T-helper 17 cell (primary cell): ENCODE data around the gene TIMM13. TPM values are rescaled to one million over a fixed set of nuclear protein-coding genes. Genes with fewer than 3 reads are reported as not detected.

Experiments used
- ATAC-seq: fragments of 150-1000 bp; cut with Tn5 transposase; 2 replicates; pipeline ENCODE4 v1.10.0; 2021; ENCODE audit warnings: mild to moderate bottlenecking, moderate library complexity
- DNase-seq, 3 donors: peaks; one replicate each; pipeline versions ENCODE4 v3.0.0 to v3.0.0-alpha.2; 2020 to 2021
- H3K9me3 ChIP-seq: one replicate; pipeline ENCODE4 v1.7.0; 2013; ENCODE audit warnings: low read length, mild to moderate bottlenecking; ENCODE audit not compliant: control insufficient read depth, poor library complexity, severe bottlenecking
- H3K27ac Mint-ChIP-seq: one replicate; pipeline ENCODE4 v1.8.0; 2022; ENCODE audit warnings: mild to moderate bottlenecking, moderate library complexity, mixed read lengths
- H3K27me3 Mint-ChIP-seq: one replicate; pipeline ENCODE4 v1.8.0; 2022; ENCODE audit warnings: mixed read lengths
- H3K36me3 Mint-ChIP-seq: one replicate; pipeline ENCODE4 v1.8.0; 2022; ENCODE audit warnings: low read depth, mixed read lengths
- H3K4me1 Mint-ChIP-seq: one replicate; pipeline ENCODE4 v1.8.0; 2022; ENCODE audit warnings: mild to moderate bottlenecking, mixed read lengths
- H3K4me3 Mint-ChIP-seq: one replicate; pipeline ENCODE4 v1.8.0; 2022; ENCODE audit warnings: mild to moderate bottlenecking, moderate library complexity, mixed read lengths
- total RNA-seq, 4 donors: library from RNA in 2 of 4; stranded (reverse) in 2 of 4; gene quantifications; one replicate each; pipeline ENCODE4 v1.2.3 and lab custom pipeline; 2022 to 2026

Gene TIMM13
- total RNA-seq, 2 donors from 2014 or later: 22.3 to 27.8 TPM

- DNase-seq: no peak
- peaks cover 10% of the 10 kb centered on the region for H3K4me1 Mint-ChIP-seq
- ATAC-seq: peak; percentile 41
These were observed 19.0 kb upstream of the TIMM13 start for GRCh38 chr19:2446381-2446780.

GRCh38 chr19:2444251-2445002 is 17.0 kb upstream of the TIMM13 start:
- ATAC-seq: no peak
- no peak overlapping the region for H3K27ac Mint-ChIP-seq

More at GRCh38 chr19:2446381-2446780, 19.0 kb upstream of the TIMM13 start:
- no peaks in the 10 kb centered on the region for H3K27me3 Mint-ChIP-seq
- H3K4me3 Mint-ChIP-seq: peak overlapping the region; percentile 47
- no peaks in the 10 kb centered on the region for H3K36me3 Mint-ChIP-seq
- H3K9me3 ChIP-seq: no peaks in the 10 kb centered on the region
- H3K27ac Mint-ChIP-seq: no peak overlapping the region

GRCh38 chr19:2443785-2444182 is 16.4 kb upstream of the TIMM13 start:
- DNase-seq: no peak
- peaks cover 3% of the 10 kb centered on the region for H3K36me3 Mint-ChIP-seq
- peaks cover 13% of the 10 kb centered on the region for H3K4me1 Mint-ChIP-seq
- H3K4me3 Mint-ChIP-seq: no peak overlapping the region
- no peaks in the 10 kb centered on the region for H3K27me3 Mint-ChIP-seq
- no peak overlapping the region for H3K27ac Mint-ChIP-seq
- no peaks in the 10 kb centered on the region for H3K9me3 ChIP-seq
- ATAC-seq: no peak

More at GRCh38 chr19:2444251-2445002, 17.0 kb upstream of the TIMM13 start:
- DNase-seq: no peak
- Mint-ChIP-seq H3K36me3 (peaks cover 3% of the 10 kb centered on the region), H3K4me3 (no peak overlapping the region), H3K4me1 (peaks cover 13% of the 10 kb centered on the region), H3K27me3 (no peaks in the 10 kb centered on the region)
- no peaks in the 10 kb centered on the region for H3K9me3 ChIP-seq

GRCh38 chr19:2443116-2443784 is 15.9 kb upstream of the TIMM13 start:
- no peak overlapping the region for H3K4me3 Mint-ChIP-seq
- no peak for DNase-seq
- H3K9me3 ChIP-seq: no peaks in the 10 kb centered on the region
- no peak for ATAC-seq
- H3K27me3 Mint-ChIP-seq: no peaks in the 10 kb centered on the region
- H3K27ac Mint-ChIP-seq: no peak overlapping the region
- H3K36me3 Mint-ChIP-seq: peaks cover 3% of the 10 kb centered on the region
- H3K4me1 Mint-ChIP-seq: peaks cover 12% of the 10 kb centered on the region

- no peak overlapping the region for H3K27ac Mint-ChIP-seq
- H3K9me3 ChIP-seq: no peaks in the 10 kb centered on the region
- no peak for ATAC-seq
- H3K27me3 Mint-ChIP-seq: no peaks in the 10 kb centered on the region
- peaks cover 3% of the 10 kb centered on the region for H3K36me3 Mint-ChIP-seq
- peaks cover 7% of the 10 kb centered on the region for H3K4me1 Mint-ChIP-seq
- no peak for DNase-seq
- no peak overlapping the region for H3K4me3 Mint-ChIP-seq
These were observed 13.8 kb upstream of the TIMM13 start for GRCh38 chr19:2441096-2441752.

GRCh38 chr19:2440515-2440914 is 13.1 kb upstream of the TIMM13 start:
- H3K36me3 Mint-ChIP-seq: peaks cover 3% of the 10 kb centered on the region
- ATAC-seq: no peak
- no peaks in the 10 kb centered on the region for H3K27me3 Mint-ChIP-seq
- no peak overlapping the region for H3K27ac Mint-ChIP-seq
- no peak overlapping the region for H3K4me3 Mint-ChIP-seq
- no peaks in the 10 kb centered on the region for H3K9me3 ChIP-seq
- DNase-seq: no peak
- peaks cover 7% of the 10 kb centered on the region for H3K4me1 Mint-ChIP-seq

- H3K27ac Mint-ChIP-seq: no peak overlapping the region
These were observed 10.8 kb upstream of the TIMM13 start for GRCh38 chr19:2438178-2438577.

GRCh38 chr19:2436926-2437325 is 9.5 kb upstream of the TIMM13 start:
- Mint-ChIP-seq H3K4me3 (no peak overlapping the region), H3K4me1 (peaks cover 5% of the 10 kb centered on the region), H3K36me3 (peaks cover 6% of the 10 kb centered on the region), H3K27me3 (no peaks in the 10 kb centered on the region), H3K27ac (no peak overlapping the region)
- no peaks in the 10 kb centered on the region for H3K9me3 ChIP-seq
- ATAC-seq: no peak
- no peak for DNase-seq

More at GRCh38 chr19:2438178-2438577, 10.8 kb upstream of the TIMM13 start:
- Mint-ChIP-seq H3K4me3 (no peak overlapping the region), H3K4me1 (peaks cover 5% of the 10 kb centered on the region), H3K27me3 (no peaks in the 10 kb centered on the region), H3K36me3 (peaks cover 6% of the 10 kb centered on the region)
- DNase-seq: no peak
- no peak for ATAC-seq
- H3K9me3 ChIP-seq: no peaks in the 10 kb centered on the region

- DNase-seq (no peak), ATAC-seq (no peak)
- no peak overlapping the region for H3K27ac Mint-ChIP-seq
- H3K36me3 Mint-ChIP-seq: peaks cover 6% of the 10 kb centered on the region
- no peaks in the 10 kb centered on the region for H3K27me3 Mint-ChIP-seq
- H3K4me3 Mint-ChIP-seq: no peak overlapping the region
- H3K4me1 Mint-ChIP-seq: peaks cover 5% of the 10 kb centered on the region
- H3K9me3 ChIP-seq: no peaks in the 10 kb centered on the region
These were observed 9.0 kb upstream of the TIMM13 start for GRCh38 chr19:2436384-2436783.

GRCh38 chr19:2434721-2435265 is 7.4 kb upstream of the TIMM13 start:
- no peaks in the 10 kb centered on the region for H3K9me3 ChIP-seq
- H3K4me3 Mint-ChIP-seq: no peak overlapping the region
- no peaks in the 10 kb centered on the region for H3K4me1 Mint-ChIP-seq
- DNase-seq (no peak), ATAC-seq (no peak)
- H3K27me3 Mint-ChIP-seq: no peaks in the 10 kb centered on the region
- peaks cover 2% of the 10 kb centered on the region for H3K36me3 Mint-ChIP-seq
- H3K27ac Mint-ChIP-seq: no peak overlapping the region

- H3K36me3 Mint-ChIP-seq: peaks cover 2% of the 10 kb centered on the region
- no peak overlapping the region for H3K4me3 Mint-ChIP-seq
- H3K27ac Mint-ChIP-seq: no peak overlapping the region
- H3K27me3 Mint-ChIP-seq: no peaks in the 10 kb centered on the region
- H3K4me1 Mint-ChIP-seq: no peaks in the 10 kb centered on the region
- no peaks in the 10 kb centered on the region for H3K9me3 ChIP-seq
- ATAC-seq (no peak), DNase-seq (no peak)
These were observed 6.9 kb upstream of the TIMM13 start for GRCh38 chr19:2434267-2434666.

GRCh38 chr19:2433854-2434253 is 6.5 kb upstream of the TIMM13 start:
- no peaks in the 10 kb centered on the region for H3K4me1 Mint-ChIP-seq
- H3K4me3 Mint-ChIP-seq: no peak overlapping the region
- no peak for DNase-seq
- no peaks in the 10 kb centered on the region for H3K27me3 Mint-ChIP-seq
- ATAC-seq: no peak
- no peak overlapping the region for H3K27ac Mint-ChIP-seq
- no peaks in the 10 kb centered on the region for H3K9me3 ChIP-seq
- peaks cover 2% of the 10 kb centered on the region for H3K36me3 Mint-ChIP-seq

- no peak overlapping the region for H3K27ac Mint-ChIP-seq
- H3K4me1 Mint-ChIP-seq: peaks cover 5% of the 10 kb centered on the region
These were observed 4.9 kb upstream of the TIMM13 start for GRCh38 chr19:2432131-2432848.

More at GRCh38 chr19:2432131-2432848, 4.9 kb upstream of the TIMM13 start:
- no peaks in the 10 kb centered on the region for H3K27me3 Mint-ChIP-seq
- no peak overlapping the region for H3K4me3 Mint-ChIP-seq
- ATAC-seq (no peak), DNase-seq (no peak)
- H3K36me3 Mint-ChIP-seq: peaks cover 3% of the 10 kb centered on the region
- H3K9me3 ChIP-seq: no peaks in the 10 kb centered on the region
